ENCODE results near the gene PF4V1. TPM values are rescaled to one million over a fixed set of nuclear protein-coding genes. Genes with fewer than 3 reads are reported as not detected.

Gene PF4V1
- total RNA-seq (2014; rRNA removed; shearing (Covaris generic)), result 0.27 TPM in 1 of 2 replicates, not detected in the other
- polyA plus RNA-seq (2014; cell fraction: nucleus; rRNA removed), result not detected in 2 replicates

- DNase-seq (ENCODE audit: extremely low read depth, low read depth), result no peak
Observed at GRCh38 chr4:73853246-73853704, at the start of gene PF4V1. Gene PF4V1, plus strand, starts transcription at chr4:73853296. Its CDS starts 67 bp downstream, at chr4:73853363.

GRCh38 chr4:73810191-73810590 lies 42.9 kb upstream of the PF4V1 start:
- no peak for DNase-seq (ENCODE audit: extremely low read depth, low read depth)

GRCh38 chr4:73811841-73812240 lies 41.3 kb upstream of the PF4V1 start:
- no peak for DNase-seq (ENCODE audit: extremely low read depth, low read depth)

- DNase-seq (ENCODE audit: extremely low read depth, low read depth), result no peak
Observed at GRCh38 chr4:73814679-73815078, 38.4 kb upstream of the PF4V1 start.

GRCh38 chr4:73815145-73815544 lies 38.0 kb upstream of the PF4V1 start:
- DNase-seq (ENCODE audit: extremely low read depth, low read depth), result no peak

- no peak for DNase-seq (ENCODE audit: extremely low read depth, low read depth)
Observed at GRCh38 chr4:73816814-73817213, 36.3 kb upstream of the PF4V1 start.

GRCh38 chr4:73817341-73817740 lies 35.8 kb upstream of the PF4V1 start:
- DNase-seq (ENCODE audit: extremely low read depth, low read depth), result no peak

GRCh38 chr4:73821325-73821724 lies 31.8 kb upstream of the PF4V1 start:
- DNase-seq (ENCODE audit: extremely low read depth, low read depth), result no peak

GRCh38 chr4:73822389-73822788 lies 30.7 kb upstream of the PF4V1 start:
- DNase-seq (ENCODE audit: extremely low read depth, low read depth), result no peak

- DNase-seq (ENCODE audit: extremely low read depth, low read depth), result no peak
Observed at GRCh38 chr4:73822812-73823504, 30.1 kb upstream of the PF4V1 start.

- no peak for DNase-seq (ENCODE audit: extremely low read depth, low read depth)
Observed at GRCh38 chr4:73823760-73824159, 29.3 kb upstream of the PF4V1 start.

- no peak for DNase-seq (ENCODE audit: extremely low read depth, low read depth)
Observed at GRCh38 chr4:73828956-73829355, 24.1 kb upstream of the PF4V1 start.

- no peak for DNase-seq (ENCODE audit: extremely low read depth, low read depth)
Observed at GRCh38 chr4:73831569-73831968, 21.5 kb upstream of the PF4V1 start.

- DNase-seq (ENCODE audit: extremely low read depth, low read depth), result no peak
Observed at GRCh38 chr4:73832651-73833237, 20.4 kb upstream of the PF4V1 start.

- DNase-seq (ENCODE audit: extremely low read depth, low read depth), result no peak
Observed at GRCh38 chr4:73836373-73837279, 16.5 kb upstream of the PF4V1 start, which contains the start of gene CXCL6. Gene CXCL6, plus strand, starts transcription at chr4:73836678. Its CDS starts 73 bp downstream, at chr4:73836751.

- no peak for DNase-seq (ENCODE audit: extremely low read depth, low read depth)
Observed at GRCh38 chr4:73839071-73839470, 14.0 kb upstream of the PF4V1 start.

GRCh38 chr4:73839715-73840114 lies 13.4 kb upstream of the PF4V1 start:
- DNase-seq (ENCODE audit: extremely low read depth, low read depth), result no peak

- DNase-seq (ENCODE audit: extremely low read depth, low read depth), result no peak
Observed at GRCh38 chr4:73841243-73841925, 11.7 kb upstream of the PF4V1 start.

- no peak for DNase-seq (ENCODE audit: extremely low read depth, low read depth)
Observed at GRCh38 chr4:73842696-73843095, 10.4 kb upstream of the PF4V1 start.

GRCh38 chr4:73843369-73843768 lies 9.7 kb upstream of the PF4V1 start:
- no peak for DNase-seq (ENCODE audit: extremely low read depth, low read depth)

- no peak for DNase-seq (ENCODE audit: extremely low read depth, low read depth)
Observed at GRCh38 chr4:73844345-73844744, 8.8 kb upstream of the PF4V1 start.
